SKM-1 treated with dmso at 0.1 percent for 144 hours (cell line): ENCODE measurements around the gene COX7C.
"Not testable (repeated sequence)": the region's sequence is repeated elsewhere in the genome, so short reads cannot be mapped to it uniquely, and the experiment has no call there.

Source experiments
- DNase-seq: peaks from one replicate; lab custom pipeline; 2025; ENCODE audit not compliant: unreplicated experiment; lab: John Stamatoyannopoulos, UW

The COX7C gene

GRCh38 chr5:86660771-86661170 is 43.0 kb downstream of the COX7C start:
- not testable (repeated sequence) for DNase-seq

DNA sequence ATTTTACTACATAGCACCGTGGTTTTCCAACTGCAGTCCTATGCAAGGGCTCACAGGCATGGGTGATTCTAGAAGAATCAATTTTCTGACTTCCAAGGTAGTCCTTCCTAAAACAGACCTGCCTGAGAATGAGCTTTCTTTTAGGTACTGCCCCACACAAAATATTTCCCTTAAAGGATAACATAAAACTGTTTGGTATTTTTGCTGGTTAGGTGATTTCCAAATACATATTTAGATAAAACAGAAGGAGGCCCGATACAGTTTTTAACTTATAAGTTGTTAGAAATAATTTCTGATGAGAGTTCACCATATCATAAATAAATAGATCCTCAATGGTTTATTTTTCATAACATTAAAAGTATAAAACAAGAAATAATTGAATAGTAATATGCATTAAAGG is 46.4 kb downstream of the COX7C start:
- no peak for DNase-seq

GRCh38 chr5:86665984-86666760 is 48.4 kb downstream of the COX7C start:
- no peak for DNase-seq

- DNase-seq, result no peak
Measured at GRCh38 chr5:86666981-86667380, 49.2 kb downstream of the COX7C start.
